Hypothalamus (tissue), 51 donors: ENCODE measurements around the gene IL1RAPL1.

Experiments used
- DNase-seq, 51 donors: peaks; one replicate each; lab custom pipeline; 2025; lab: John Stamatoyannopoulos, UW

The IL1RAPL1 gene

GRCh38 chrX:29488919-29489318 is 901.7 kb downstream of the IL1RAPL1 start:
- DNase-seq, result no peak

DNA sequence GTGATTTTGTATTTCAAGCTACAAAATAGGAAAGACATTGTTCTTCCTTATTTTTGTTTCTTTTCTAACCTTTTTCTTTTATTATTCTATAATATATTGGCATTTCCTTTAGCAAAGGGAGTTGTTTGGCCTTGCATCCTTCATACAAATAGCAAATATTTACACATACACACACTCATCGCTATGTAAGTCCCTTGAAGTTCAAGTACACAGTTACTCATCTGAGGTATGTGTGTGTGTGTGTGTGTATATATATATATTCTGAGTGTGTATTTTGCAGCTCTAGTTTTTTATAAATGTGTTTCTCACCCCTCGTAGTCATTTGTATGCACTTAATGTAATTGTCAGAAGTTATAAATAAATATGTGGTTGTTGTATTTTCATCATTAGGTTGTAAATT is 903.4 kb downstream of the IL1RAPL1 start:
- no peak for DNase-seq

DNA sequence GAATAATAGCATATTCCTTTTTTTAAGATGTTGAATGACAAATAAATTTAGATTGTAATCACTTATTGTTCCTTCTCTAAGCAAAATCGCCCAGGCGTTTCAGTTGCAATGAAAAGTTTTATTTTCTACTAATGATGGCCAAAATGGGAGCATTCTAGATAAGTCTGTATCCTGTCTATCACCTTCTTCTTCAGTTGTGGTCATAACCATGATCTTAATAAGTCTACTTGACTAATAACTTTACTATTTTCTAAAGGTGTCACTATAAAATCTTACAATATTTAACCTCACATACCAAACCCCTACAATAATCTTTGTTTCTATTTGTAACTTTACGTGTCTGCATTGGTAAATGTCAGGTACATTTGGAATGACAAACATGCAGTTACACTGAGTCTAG is 904.4 kb downstream of the IL1RAPL1 start:
- DNase-seq, result no peak

DNA sequence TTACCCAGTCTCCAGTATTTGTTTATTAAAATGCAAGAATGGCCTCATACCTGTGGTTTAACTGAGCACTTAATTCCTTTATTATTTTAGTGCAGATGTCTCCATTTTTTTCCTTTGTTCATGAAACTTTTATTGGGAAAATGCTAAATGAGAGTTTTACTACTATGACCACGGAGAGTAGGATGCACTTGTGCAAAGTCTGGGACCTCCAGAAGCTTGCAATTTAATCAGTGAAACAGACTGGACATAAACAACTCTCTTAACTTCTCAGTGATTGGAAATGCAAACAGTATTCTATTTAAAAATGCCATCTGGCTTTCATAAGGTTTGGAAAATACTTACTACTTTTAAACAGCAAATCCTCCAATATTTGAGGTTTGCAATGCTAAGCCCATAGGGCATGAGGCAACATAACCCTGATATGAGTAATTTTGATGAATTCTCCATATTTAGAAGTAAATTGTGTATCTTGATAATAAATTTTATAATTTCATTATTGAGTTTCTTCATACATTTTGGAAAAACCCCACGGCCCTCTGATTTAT is 909.5 kb downstream of the IL1RAPL1 start:
- no peak for DNase-seq

DNA sequence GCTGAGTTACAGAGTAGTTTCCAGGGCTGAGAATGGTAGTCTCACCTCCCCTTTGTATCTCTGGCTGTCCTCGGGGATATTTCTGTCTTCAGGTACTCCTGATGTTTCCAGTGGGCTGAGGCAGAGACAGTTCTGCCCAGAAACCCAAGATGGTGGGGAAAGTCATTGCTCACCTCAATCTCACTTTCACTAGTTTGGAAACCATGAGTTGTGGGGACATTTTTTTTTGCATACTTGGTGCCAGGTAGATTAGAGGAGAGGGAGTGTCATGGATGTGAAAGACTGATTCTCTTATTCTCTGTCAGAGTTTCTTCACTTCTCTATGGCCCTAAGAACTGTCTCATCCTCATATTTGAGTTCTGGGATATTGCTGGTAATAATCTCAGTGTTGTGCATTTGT is 919.5 kb downstream of the IL1RAPL1 start:
- DNase-seq, result no peak

GRCh38 chrX:29518100-29518499 is 930.9 kb downstream of the IL1RAPL1 start:
- no peak for DNase-seq

DNA sequence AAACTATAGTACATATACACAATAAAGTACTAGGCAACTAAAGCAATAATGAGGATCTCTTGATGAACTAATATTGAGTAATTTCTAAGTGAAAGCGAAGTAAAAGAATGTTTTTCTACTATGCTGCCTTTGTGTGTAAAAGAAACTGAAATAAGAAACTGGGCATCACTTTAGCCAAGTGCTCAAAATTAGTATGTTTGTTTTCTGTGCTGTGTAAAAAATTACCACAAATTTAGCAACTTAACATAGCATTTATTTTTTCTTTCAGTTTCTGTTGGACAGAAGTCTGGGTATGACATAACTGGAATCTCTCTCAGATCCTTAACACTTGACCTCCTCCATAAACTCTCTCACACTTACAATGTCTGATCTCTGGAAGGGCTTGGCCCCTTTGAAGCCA is 941.0 kb downstream of the IL1RAPL1 start:
- no peak for DNase-seq

GRCh38 chrX:29530501-29530900 is 943.3 kb downstream of the IL1RAPL1 start:
- no peak for DNase-seq

DNA sequence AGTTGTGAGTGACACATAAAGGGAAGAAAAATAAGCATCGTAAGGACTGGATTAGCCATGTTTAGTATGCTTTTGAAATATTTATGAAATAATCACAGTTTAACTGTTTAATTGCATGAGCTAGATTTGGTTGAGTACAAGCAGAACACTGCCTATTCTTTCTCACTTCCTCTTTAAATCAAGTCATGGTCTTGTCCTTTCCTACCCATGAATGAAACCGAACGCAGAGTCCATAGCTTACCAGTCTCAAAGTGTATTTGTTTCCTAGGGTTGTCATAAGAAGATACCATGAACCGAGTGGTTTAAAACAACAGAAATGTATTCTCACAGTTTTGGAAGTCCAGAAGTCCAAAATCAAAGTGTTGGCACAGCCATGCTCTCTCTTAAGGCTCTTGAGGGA is 944.1 kb downstream of the IL1RAPL1 start:
- DNase-seq, result no peak

DNA sequence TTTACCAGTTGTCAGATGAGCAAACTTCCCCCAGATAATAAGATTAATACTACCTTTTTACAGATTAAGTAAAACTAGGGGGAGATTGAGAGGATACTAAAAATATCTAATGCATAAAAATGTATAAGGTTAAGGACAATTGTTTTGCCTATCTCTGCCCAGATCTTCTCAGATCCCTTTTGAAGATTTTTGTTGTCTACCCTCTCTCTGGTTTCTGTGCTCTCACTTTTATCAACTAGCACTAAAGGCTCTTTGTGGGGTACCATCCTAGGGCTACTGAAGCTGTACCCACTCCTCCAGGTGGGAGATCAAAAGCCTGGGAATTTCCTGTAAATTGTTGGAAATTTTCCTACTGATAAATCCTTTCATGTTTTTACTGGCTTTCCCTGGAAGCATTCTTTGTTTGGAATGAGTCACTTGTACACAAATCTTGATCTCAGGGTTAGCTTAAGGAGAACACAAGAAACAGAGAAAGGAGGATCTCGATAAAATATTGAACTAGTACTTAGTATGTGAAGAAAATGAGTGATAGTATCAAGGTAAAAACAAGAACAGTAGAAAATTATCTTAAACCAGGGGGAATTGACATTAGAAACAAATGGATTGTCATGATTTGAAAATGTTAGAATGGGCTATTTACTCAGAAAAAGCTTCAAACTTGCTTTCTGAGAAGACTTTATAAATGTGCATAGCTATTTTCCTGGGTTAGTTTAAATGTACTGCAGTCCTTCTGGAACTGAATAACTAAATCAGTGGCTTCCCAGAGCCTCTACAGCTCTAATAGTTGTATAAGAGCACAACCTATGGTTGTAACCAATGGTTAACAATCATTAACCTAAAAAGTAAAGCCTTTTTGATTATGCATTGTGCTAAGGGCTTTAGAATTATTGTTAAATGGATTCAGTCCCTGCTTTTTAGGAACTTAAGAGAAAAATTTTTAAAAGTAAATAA is 948.2 kb downstream of the IL1RAPL1 start:
- DNase-seq, result no peak

DNA sequence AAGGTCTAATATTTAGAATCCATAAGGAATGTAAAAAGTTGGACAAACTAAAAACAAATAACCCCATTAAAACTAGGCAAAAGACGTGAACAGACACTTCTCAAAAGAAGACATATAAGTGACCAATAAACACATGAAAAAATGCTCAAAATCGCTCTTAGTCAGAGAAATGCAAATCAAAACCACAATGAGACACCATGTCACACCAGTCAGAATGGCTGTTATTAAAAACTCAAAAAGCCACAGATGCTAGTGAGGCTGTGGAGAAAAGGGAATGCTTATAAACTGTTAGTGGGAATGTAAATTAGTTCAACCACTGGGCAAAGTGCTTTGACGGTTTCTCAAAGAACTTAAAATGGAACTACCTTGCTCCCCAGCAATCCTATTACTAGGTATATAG is 953.8 kb downstream of the IL1RAPL1 start:
- no peak for DNase-seq

GRCh38 chrX:29542152-29542551 is 954.9 kb downstream of the IL1RAPL1 start:
- DNase-seq, result no peak

GRCh38 chrX:29545878-29546277 is 958.6 kb downstream of the IL1RAPL1 start:
- no peak for DNase-seq

DNA sequence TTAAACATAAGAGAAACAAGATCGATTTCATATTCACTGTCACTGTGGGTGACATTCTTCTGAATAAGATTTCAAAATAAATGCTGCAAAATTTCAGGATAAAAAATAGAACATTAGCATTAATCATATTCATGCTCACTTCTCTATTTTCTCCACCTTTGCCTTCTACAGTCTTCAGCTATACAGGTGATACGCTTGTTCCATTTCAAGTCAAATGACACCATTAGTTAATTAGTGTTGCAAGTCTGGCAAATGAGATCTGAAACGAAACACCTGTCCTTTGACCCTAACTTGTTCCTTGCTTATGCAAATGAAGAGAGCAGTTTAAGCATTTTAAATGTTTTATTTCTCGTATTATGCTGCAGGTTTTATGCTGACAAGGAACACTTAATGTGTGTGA is 960.6 kb downstream of the IL1RAPL1 start:
- peak in 1 of 51 donors; percentile 6 for DNase-seq

DNA sequence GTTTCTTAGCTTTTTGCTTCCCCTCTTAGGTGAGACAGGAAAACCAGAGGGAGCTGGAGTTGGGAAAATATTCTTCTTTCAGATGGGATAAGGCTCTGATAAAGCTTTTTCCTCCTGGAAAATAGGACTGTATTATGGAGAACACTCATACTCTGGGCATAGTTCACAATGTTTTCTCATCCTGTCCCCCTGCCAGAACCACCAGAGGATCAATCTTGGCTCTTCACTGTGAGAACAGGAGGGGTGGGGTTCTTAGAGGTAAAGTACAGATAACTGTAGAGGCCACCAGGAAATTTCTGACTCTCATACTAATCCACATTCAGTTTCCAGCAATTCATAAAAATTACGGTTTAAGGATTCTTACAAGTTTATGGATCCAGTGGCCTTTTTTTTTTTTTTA is 966.3 kb downstream of the IL1RAPL1 start:
- no peak for DNase-seq

GRCh38 chrX:29555465-29556091 is 968.3 kb downstream of the IL1RAPL1 start:
- DNase-seq, result no peak

DNA sequence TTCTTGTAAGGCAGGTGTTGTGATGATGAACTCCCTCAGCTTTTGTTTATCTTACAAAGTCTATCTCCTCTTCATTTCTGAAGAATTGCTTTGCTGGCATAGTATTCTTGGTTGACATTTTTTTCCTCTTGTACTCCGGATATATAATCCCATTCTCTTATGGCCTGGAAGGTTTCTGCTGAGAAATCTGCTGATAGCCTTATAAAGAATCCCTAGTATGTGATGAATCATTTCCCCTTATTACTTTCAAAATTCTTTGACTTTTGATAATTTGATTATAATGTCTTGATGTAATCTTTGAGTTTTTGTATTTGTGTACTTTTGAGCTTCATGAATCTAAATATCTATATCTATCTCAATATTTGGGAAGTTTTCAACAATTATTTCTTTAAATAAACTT is 972.8 kb downstream of the IL1RAPL1 start:
- DNase-seq, result no peak

- no peak for DNase-seq
Observed at GRCh38 chrX:29561417-29561816, 974.2 kb downstream of the IL1RAPL1 start.

DNA sequence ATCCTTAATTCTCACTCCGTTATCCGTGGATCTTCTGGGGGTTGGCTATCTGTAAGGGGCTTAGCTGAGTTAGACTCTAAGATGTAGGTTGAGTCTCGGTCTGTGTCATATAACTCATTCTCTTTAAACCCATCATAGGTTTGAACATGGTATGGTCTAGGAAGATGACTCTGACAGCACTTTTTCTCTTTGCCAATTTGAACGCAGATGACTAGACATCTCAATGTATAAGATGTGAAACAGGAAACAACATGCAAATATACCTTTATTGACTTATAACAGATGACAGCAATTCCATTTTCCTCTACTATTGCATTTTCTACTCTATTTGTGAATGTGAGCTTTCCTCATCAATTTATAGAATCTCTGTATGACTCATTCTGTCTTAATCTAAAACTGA is 993.3 kb downstream of the IL1RAPL1 start:
- DNase-seq, result no peak

DNA sequence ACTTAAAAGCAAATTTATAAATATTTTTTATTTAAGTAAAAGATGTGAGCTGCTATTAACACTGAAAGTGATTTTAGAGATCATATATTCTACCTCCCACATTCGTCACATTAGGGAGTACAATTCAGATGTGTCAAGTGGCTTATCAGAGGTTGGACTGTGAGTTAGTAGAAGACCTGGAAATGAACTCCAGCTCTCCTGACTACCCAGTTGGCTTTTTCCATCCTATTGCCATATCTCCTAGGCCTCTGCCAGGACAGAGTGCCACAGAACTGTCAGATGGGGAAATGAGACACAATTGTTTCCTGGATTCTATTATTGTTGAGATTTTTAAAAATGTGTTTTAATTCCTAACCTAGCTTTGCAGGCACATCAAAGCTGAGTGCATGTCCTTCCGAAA is 994.0 kb downstream of the IL1RAPL1 start:
- no peak for DNase-seq

DNA sequence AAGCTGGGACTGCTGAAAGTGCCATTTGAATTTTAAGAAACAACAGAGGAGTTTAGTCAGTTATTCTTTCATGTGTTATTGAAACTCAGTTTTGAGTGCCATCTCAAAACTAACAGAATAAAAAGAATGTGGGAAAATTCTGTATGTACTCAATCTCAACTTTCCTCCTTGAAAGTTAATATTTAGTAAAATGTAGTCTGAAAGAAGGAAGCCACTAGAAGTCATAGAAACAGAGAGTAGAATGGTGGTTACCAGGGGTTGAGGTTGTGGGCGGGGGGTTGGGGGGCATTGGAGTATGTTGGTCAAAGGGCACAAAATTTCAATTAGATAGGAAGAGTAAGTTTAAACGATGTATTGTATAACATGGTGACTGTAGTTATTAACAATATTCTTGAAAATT is 999.9 kb downstream of the IL1RAPL1 start:
- DNase-seq, result no peak

DNA sequence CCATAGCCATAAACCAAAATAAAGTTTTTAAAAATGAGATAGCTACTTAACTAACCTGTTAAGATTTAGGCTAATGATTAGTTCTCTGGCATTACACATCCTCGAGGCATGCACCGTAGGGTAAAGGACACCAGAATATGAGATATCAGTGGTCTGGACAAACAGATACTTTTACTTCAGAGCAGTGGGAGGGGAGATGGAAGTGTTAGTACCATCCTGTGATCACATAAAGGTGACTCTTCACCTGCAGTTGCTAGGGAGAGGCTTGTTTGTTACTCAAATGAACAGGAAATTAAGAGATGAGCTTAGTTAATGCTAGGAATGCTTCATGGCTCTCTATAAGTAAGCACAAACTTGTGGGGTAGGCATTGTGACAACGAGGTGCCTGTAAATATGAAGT is 1003.7 kb downstream of the IL1RAPL1 start:
- no peak for DNase-seq
